ENCODE results near the gene BICDL2.
A peak's percentile ranks its signal among the peaks of the same experiment; 100 is the strongest.

Gene BICDL2

GRCh38 chr16:2985462-2985861 lies 51.3 kb downstream of the BICDL2 start:
- no peak for DNase-seq (ENCODE audit: low read depth)

DNA sequence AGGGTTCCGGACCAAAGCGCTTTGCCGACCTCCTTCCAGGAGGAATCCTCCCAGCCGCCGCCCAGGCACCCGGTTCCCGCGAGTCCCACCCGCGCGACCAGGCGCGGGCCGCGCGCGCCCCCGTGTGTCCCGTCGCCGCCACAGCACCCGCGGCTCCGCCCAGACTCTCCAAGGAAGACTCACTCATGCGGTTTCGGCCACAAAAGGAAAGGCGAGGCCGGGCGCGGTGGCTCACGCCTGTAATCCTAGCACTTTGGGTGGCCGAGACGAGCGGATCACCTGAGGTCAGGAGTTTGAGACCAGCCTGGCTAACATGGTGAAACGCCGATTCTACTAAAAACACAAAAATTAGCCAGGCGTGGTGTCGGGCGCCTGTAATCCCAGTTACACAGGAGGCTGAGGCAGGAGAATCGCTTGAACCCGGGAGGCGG lies 53.0 kb downstream of the BICDL2 start:
- DNase-seq (ENCODE audit: low read depth) = no peak

DNA sequence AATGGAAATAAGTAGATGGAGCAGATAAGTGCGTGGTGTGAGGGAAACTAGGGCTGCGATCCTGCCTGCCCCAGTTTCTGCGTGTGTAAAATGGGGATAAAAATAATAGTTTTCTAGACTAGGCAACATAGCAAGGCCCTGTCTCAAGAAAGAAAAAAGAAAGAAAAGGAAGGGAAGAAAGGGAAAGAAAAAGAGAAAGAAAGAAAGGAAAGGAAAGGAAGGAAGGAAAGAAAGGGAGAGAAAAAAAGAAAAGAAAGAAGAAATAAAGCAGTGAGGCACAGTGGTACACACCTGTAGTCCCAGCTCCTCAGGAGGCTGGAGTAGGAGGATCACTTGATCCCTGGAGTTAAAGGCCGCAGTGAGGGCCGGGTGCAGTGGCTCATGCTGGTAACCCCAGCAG lies 54.3 kb downstream of the BICDL2 start:
- DNase-seq (ENCODE audit: low read depth) = no peak

DNA sequence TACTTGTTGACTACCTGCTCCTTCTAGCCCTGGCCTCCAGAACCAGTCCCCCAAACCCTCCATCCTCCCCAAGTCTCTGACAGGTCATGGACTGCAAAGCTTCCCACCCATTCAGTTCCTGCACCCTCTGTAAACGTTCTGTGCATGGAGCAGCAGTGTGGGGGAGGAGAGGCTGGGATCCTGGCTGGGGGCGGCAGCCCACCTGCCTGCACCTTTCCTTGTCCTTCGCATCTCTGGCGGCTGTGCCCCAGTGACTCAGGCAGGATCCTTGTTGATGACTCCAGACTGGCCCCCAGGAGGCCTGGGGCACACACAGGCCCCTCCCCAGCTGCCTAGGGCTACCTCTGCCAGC lies 54.9 kb downstream of the BICDL2 start:
- no peak for DNase-seq (ENCODE audit: low read depth)

- peak; percentile 62 for DNase-seq (ENCODE audit: low read depth)
These were observed 55.4 kb downstream of the BICDL2 start for GRCh38 chr16:2981177-2981898.

DNA sequence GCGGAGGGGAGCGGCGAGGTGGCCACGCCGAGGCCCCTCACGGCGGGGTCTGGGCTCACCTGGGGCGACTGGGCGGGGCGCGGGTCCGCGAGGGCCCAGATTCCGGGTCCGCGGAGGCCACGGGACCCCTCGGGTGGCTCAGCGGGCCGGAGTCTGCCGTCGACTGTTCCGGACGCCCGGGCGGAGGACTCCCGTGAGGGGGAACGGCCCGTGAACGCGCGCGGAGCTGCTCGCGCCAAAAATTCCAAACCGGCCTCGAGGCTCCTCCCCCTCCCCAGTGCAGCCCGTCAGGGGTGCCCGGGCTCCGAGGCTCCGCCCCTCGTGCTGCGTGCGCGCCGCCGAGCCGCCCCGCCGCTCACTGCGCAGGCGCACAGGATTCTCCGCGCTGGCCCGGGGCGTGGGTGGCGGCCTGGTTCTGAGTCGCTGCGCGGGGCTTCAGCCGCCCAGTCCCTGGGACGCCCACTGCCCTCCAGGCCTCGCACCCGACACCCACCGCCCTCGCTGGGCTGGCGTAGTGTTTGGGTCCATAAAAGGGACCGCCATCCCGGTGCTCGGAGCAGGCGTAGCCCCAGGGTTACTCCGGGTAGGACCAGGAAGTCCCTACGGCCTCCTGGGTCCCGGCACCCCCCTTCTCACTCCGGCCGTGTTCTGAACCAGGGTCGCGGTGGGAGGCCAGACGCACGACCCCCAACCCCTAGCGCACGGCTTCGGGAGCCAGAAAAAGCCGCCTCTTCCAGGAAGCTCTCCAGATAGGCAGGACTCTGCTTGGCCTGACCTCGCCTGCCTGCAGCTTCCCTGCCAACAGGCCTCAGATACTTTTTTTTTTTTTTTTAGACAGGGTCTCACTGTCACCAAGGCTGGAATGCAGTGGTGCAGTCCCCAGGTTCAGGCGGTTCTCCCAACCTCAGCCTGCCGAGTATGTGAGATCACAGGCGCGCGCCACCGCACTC lies 56.2 kb downstream of the BICDL2 start, which contains the start of gene PKMYT1:
Gene PKMYT1 (minus strand): TSS at position 220 of the 950 bp plus-strand sequence. CDS start 789 bp downstream, outside the sequence.
- DNase-seq (ENCODE audit: low read depth) = peak; percentile 70

GRCh38 chr16:2979669-2980226 lies 57.0 kb downstream of the BICDL2 start:
- DNase-seq (ENCODE audit: low read depth) = no peak
